Neuronal stem cell (in vitro differentiated cells): ENCODE measurements around the gene TMEM178A.

Experiments
- DNase-seq: peaks from one replicate; pipeline ENCODE4 v3.0.0-alpha.2; 2013; ENCODE audit warnings: low spot score
- H2AFZ ChIP-seq: one replicate; pipeline ENCODE4 v1.6.1; 2013; ENCODE audit warnings: mild to moderate bottlenecking, low read length, inconsistent platforms
- H2AK5ac ChIP-seq: 2 replicates; pipeline ENCODE4 v1.6.1; 2013; ENCODE audit warnings: low read depth, mild to moderate bottlenecking, inconsistent platforms, low read length, moderate library complexity, mixed read lengths
- H2BK120ac ChIP-seq: 2 replicates; pipeline ENCODE4 v1.6.1; 2013; ENCODE audit warnings: low read depth, mild to moderate bottlenecking, inconsistent platforms, low read length, moderate library complexity, mixed read lengths
- H2BK12ac ChIP-seq: one replicate; pipeline ENCODE4 v1.6.1; 2013; ENCODE audit warnings: low read length, inconsistent platforms
- H2BK15ac ChIP-seq: 2 replicates; pipeline ENCODE4 v1.6.1; 2013; ENCODE audit warnings: mild to moderate bottlenecking, low read length, inconsistent platforms, mixed read lengths
- H2BK5ac ChIP-seq: one replicate; pipeline ENCODE4 v1.6.1; 2013; ENCODE audit warnings: inconsistent platforms, mild to moderate bottlenecking, low read length, moderate library complexity
- H3K14ac ChIP-seq: one replicate; pipeline ENCODE4 v1.6.1; 2013; ENCODE audit warnings: low read length, inconsistent platforms
- H3K18ac ChIP-seq: 2 replicates; pipeline ENCODE4 v1.6.1; 2013; ENCODE audit warnings: low read length, inconsistent platforms
- H3K23ac ChIP-seq: 2 replicates; pipeline ENCODE4 v1.6.1; 2013; ENCODE audit warnings: low read depth, mild to moderate bottlenecking, mixed read lengths, low read length, inconsistent platforms; ENCODE audit not compliant: poor library complexity
- H3K27ac ChIP-seq: replicated peaks from 3 replicates; pipeline ENCODE4 v1.5.1; 2013; ENCODE audit warnings: low read length, inconsistent platforms
- H3K27me3 ChIP-seq, 3 experiments: 2 replicates each; pipeline ENCODE4 v1.6.1; 2013; ENCODE audit warnings: low read length in 3 of 3, mild to moderate bottlenecking in 2 of 3, inconsistent platforms in 1 of 3, low read depth in 1 of 3, mixed read lengths in 1 of 3, moderate library complexity in 1 of 3; ENCODE audit not compliant: control insufficient read depth in 3 of 3, insufficient read depth in 3 of 3
- H3K36me3 ChIP-seq, 2 donors: replicated peaks in 1 of 2; 2 replicates each; pipeline ENCODE4 v1.6.1; 2013; ENCODE audit warnings: low read length in 2 of 2; ENCODE audit not compliant: control insufficient read depth in 2 of 2, insufficient read depth in 2 of 2
- H3K4ac ChIP-seq: 2 replicates; pipeline ENCODE4 v1.6.1; 2013; ENCODE audit warnings: inconsistent platforms, mild to moderate bottlenecking, low read length, moderate library complexity
- H3K4me1 ChIP-seq, 2 donors: 1 replicate in 1 of 2; 2 replicates in 1 of 2; pipeline ENCODE4 v1.6.1; 2013; ENCODE audit warnings: low read length in 2 of 2, low read depth in 1 of 2; ENCODE audit not compliant: control insufficient read depth in 2 of 2, insufficient read depth in 1 of 2
- H3K4me2 ChIP-seq: one replicate; pipeline ENCODE4 v1.6.1; 2013; ENCODE audit warnings: mild to moderate bottlenecking, low read length, inconsistent platforms; ENCODE audit not compliant: insufficient read depth, poor library complexity, severe bottlenecking
- H3K4me3 ChIP-seq, 2 donors: 2 replicates each; pipeline ENCODE4 v1.5.1; 2013; ENCODE audit warnings: low read length in 2 of 2, mild to moderate bottlenecking in 2 of 2, inconsistent platforms in 1 of 2, moderate library complexity in 1 of 2
- H3K79me1 ChIP-seq: one replicate; pipeline ENCODE4 v1.6.1; 2013; ENCODE audit warnings: low read depth, mild to moderate bottlenecking, inconsistent platforms, low read length, moderate library complexity
- H3K9ac ChIP-seq: one replicate; pipeline ENCODE4 v1.6.1; 2013; ENCODE audit warnings: mild to moderate bottlenecking, low read depth, low read length, inconsistent platforms; ENCODE audit not compliant: poor library complexity
- H3K9me3 ChIP-seq, 2 donors: replicated peaks in 1 of 2; 2 replicates each; pipeline versions ENCODE3 to v1.6.1; 2013; ENCODE audit warnings: low read length in 2 of 2, mild to moderate bottlenecking in 2 of 2, inconsistent platforms in 1 of 2, low read depth in 1 of 2, mixed read lengths in 1 of 2, moderate library complexity in 1 of 2; ENCODE audit not compliant: control insufficient read depth in 2 of 2, insufficient read depth in 1 of 2
- H4K8ac ChIP-seq: one replicate; pipeline ENCODE4 v1.6.1; 2013; ENCODE audit warnings: low read depth, mild to moderate bottlenecking, inconsistent platforms, low read length, moderate library complexity
- H4K91ac ChIP-seq: one replicate; pipeline ENCODE4 v1.6.1; 2013; ENCODE audit warnings: low read length, low read depth, mild to moderate bottlenecking, inconsistent platforms; ENCODE audit not compliant: poor library complexity
- WGBS, 2 donors: extraction: QIAGEN DNeasy Blood & Tissue Kit; methylation state at CpG; one replicate each; pipeline ENCODE4 v1.1.7; 2013; ENCODE audit warnings: missing lambda C conversion rate in 2 of 2, mixed read lengths in 1 of 2; ENCODE audit not compliant: insufficient read length in 2 of 2, insufficient replicate concordance in 1 of 2; ENCODE audit errors: extremely low coverage in 2 of 2; 5-methylcytosine and 5-hydroxymethylcytosine counted together

TMEM178A gene

DNA sequence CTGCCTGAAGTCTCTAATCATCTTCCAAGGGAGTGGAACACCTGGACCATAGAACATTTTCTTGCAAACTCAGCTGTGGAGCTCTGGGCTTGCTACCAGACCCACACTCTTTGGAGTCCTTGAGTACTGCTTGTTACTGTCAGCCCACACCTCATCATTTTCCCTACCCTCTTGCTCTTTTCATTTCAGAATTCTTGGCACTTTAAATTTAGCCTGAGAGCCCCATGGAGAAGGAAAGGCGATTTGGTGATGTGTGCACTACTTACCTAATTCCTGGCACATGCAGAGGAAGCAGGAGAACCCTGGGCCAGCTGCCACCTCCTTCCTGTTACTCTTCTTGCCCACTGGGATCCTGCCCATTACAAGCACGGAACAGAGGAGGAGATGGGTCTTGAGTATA is 31.7 kb downstream of the TMEM178A start:
- Histone ChIP-seq H2BK120ac (no peak overlapping the region), H3K14ac (no peak overlapping the region), H4K8ac (no peak overlapping the region), H3K23ac (no peak overlapping the region), H2AFZ (no peak overlapping the region), H2BK5ac (no peak overlapping the region), H2BK12ac (no peak overlapping the region), H3K4me3 (no peak overlapping the region), H3K18ac (no peak overlapping the region), H2BK15ac (no peak overlapping the region), H4K91ac (no peak overlapping the region), H3K9ac (no peak overlapping the region), H3K36me3 (peaks cover 0 to 7% of the 10 kb centered on the region in 2 donors), H3K4ac (no peak overlapping the region), H3K4me1 (peaks cover 10 to 19% of the 10 kb centered on the region in 2 donors), H3K9me3 (peaks cover 2 to 36% of the 10 kb centered on the region in 2 donors), H3K27me3 (no peaks in the 10 kb centered on the region), H3K4me2 (no peak overlapping the region), H3K27ac (no peak overlapping the region), H3K79me1 (no peaks in the 10 kb centered on the region), H2AK5ac (no peak overlapping the region)
- no CpG with 5 or more reads among the region's 2 CpGs for WGBS, 2 donors
- DNase-seq: no peak

DNA sequence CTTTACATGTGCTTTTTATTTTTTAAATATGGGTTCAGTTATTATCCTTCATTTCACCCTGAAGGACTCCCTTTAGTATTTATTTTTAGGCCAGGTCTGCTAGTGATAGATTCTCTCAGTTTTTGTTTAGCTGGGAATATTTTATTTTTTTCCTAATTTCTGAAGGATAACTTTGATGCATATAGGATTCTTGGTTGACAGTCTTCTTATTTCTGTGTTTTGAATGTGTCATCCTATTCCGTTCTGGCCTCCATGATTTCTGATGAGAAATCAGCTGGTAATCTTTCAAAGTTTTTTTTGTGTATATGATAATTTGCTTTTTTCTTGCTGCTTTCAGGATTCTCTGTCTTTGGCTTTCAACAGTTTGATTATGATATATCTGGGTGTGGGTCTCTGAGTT is 35.4 kb downstream of the TMEM178A start:
- H3K9ac ChIP-seq: no peak overlapping the region
- no peak overlapping the region for H2AK5ac ChIP-seq
- H2AFZ ChIP-seq: no peak overlapping the region
- H3K79me1 ChIP-seq: no peaks in the 10 kb centered on the region
- H3K27me3 ChIP-seq: no peaks in the 10 kb centered on the region
- no peak overlapping the region for H2BK120ac ChIP-seq
- no peak overlapping the region for H2BK12ac ChIP-seq
- no peak overlapping the region for H3K27ac ChIP-seq
- no peak overlapping the region for H3K18ac ChIP-seq
- DNase-seq: no peak
- peaks cover 0 to 32% of the 10 kb centered on the region in 2 donors for H3K36me3 ChIP-seq
- H3K4me1 ChIP-seq: peaks cover 3 to 11% of the 10 kb centered on the region in 2 donors
- H3K4me3 ChIP-seq: no peak overlapping the region
- H3K4me2 ChIP-seq: no peak overlapping the region
- H3K14ac ChIP-seq: no peak overlapping the region
- H2BK5ac ChIP-seq: no peak overlapping the region
- H4K91ac ChIP-seq: no peak overlapping the region
- no CpG with 5 or more reads among the region's 1 CpG for WGBS, 2 donors
- no peak overlapping the region for H4K8ac ChIP-seq
- no peak overlapping the region for H3K4ac ChIP-seq
- no peak overlapping the region for H2BK15ac ChIP-seq
- no peak overlapping the region for H3K23ac ChIP-seq
- H3K9me3 ChIP-seq: peaks cover 2 to 53% of the 10 kb centered on the region in 2 donors

DNA sequence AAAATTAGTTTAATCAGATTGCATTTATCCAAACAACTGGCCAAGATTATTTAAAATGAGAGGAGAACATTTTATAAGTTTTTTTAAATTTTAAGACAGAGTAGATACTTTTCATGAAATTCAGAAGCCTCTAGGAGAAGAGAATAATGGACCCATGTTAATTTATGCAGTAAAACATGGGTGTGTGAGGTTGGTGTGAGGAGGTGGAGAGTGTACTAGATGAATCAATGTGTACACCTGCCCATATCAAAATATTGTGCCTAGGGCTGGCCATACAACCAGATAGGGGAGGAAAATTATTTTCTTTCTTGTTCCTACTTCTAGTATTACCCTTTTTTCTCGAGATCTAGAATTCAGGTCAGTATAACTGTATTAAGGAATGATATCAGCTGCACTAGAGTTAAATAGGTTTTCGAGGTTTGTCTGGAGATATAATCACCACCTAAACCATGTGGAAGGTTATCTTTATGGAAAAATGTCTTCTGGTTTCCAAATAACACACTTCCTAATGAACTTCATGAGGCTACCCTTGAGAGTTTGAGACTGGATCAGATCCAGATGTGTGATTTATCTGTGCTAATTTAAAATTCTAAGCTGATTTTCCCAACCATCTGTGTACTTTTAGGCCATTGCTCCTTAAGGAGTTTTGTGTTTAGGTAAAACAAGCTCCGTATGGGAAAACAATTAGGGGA is 37.6 kb downstream of the TMEM178A start:
- no peak overlapping the region for H3K18ac ChIP-seq
- H4K8ac ChIP-seq: no peak overlapping the region
- H3K9me3 ChIP-seq: peaks cover 4 to 63% of the 10 kb centered on the region in 2 donors
- no peak overlapping the region for H2BK15ac ChIP-seq
- H3K36me3 ChIP-seq: peaks cover 0 to 44% of the 10 kb centered on the region in 2 donors
- no peak for DNase-seq
- no peak overlapping the region for H3K4ac ChIP-seq
- no peak overlapping the region for H2AFZ ChIP-seq
- no peaks in the 10 kb centered on the region for H3K79me1 ChIP-seq
- H4K91ac ChIP-seq: no peak overlapping the region
- H2BK120ac ChIP-seq: no peak overlapping the region
- H2BK12ac ChIP-seq: no peak overlapping the region
- H2BK5ac ChIP-seq: no peak overlapping the region
- H3K4me2 ChIP-seq: no peak overlapping the region
- H3K4me3 ChIP-seq: no peak overlapping the region
- H3K9ac ChIP-seq: no peak overlapping the region
- no peak overlapping the region for H3K14ac ChIP-seq
- no peak overlapping the region for H3K27ac ChIP-seq
- no peak overlapping the region for H3K23ac ChIP-seq
- no CpG with 5 or more reads among the region's 3 CpGs for WGBS, 2 donors
- no peaks in the 10 kb centered on the region for H3K4me1 ChIP-seq
- no peaks in the 10 kb centered on the region for H3K27me3 ChIP-seq
- H2AK5ac ChIP-seq: no peak overlapping the region

DNA sequence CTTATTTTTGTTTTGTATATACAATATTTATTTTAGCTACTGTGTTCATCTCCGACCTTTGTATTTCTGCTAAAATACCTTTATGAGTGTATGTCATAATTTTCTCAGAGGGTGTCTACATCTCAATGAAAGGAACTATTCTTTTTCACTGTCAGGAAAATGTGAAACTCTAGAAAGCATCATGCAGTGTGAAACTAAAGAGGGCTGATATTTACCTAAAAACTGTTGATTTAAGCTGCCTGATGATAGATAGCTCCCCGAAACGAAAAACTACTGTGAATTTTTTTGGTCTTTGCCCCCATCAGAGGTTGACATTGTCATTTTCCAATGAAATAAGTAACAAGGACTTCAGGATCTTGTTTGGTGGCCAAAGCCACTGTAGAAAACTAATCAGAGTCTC is 38.8 kb downstream of the TMEM178A start:
- Histone ChIP-seq H3K14ac (no peak overlapping the region), H3K18ac (no peak overlapping the region), H2BK5ac (no peak overlapping the region), H2AFZ (no peak overlapping the region), H2BK15ac (no peak overlapping the region), H3K9me3 (peaks cover 4 to 66% of the 10 kb centered on the region in 2 donors), H3K9ac (no peak overlapping the region), H3K27ac (no peak overlapping the region), H3K79me1 (no peaks in the 10 kb centered on the region), H2BK12ac (no peak overlapping the region), H3K27me3 (no peaks in the 10 kb centered on the region), H3K4me3 (no peak overlapping the region), H3K23ac (no peak overlapping the region), H3K4ac (no peak overlapping the region), H4K91ac (no peak overlapping the region), H3K4me2 (no peak overlapping the region), H3K36me3 (peaks cover 0 to 55% of the 10 kb centered on the region in 2 donors), H4K8ac (no peak overlapping the region), H3K4me1 (no peaks in the 10 kb centered on the region), H2BK120ac (no peak overlapping the region), H2AK5ac (no peak overlapping the region)
- no peak for DNase-seq
- WGBS, 2 donors: no CpG with 5 or more reads among the region's 3 CpGs
